Neural cell (in vitro differentiated cells): ENCODE data around the gene CELSR1. TPM values are rescaled to one million over a fixed set of nuclear protein-coding genes. Genes with fewer than 3 reads are reported as not detected.

Experiments
- H2AFZ ChIP-seq: fragments of 200-600, 300-800 bp; sonication (generic), shearing (Covaris generic); 2 replicates; pipeline ENCODE4 v1.6.0; 2014; ENCODE audit warnings: low read depth, mild to moderate bottlenecking, antibody characterized with exemption, low read length, moderate library complexity
- H3F3A ChIP-seq: fragments of 200-600 bp; shearing (Covaris generic); 2 replicates; pipeline ENCODE4 v1.6.1; 2016; ENCODE audit warnings: mild to moderate bottlenecking, moderate library complexity, mixed read lengths, antibody characterized with exemption, low read length; ENCODE audit not compliant: insufficient read depth, poor library complexity, severe bottlenecking
- H3K27ac ChIP-seq: fragments of 200-600, 300-800 bp; sonication (generic), shearing (Covaris generic); 2 replicates; pipeline ENCODE4 v1.5.1; 2014; ENCODE audit warnings: mild to moderate bottlenecking, low read length, moderate library complexity
- H3K27me3 ChIP-seq: fragments of 300-800, 200-600 bp; sonication (generic), shearing (Covaris generic); 2 replicates; pipeline ENCODE4 v1.6.0; 2014; ENCODE audit warnings: mild to moderate bottlenecking, low read depth, low read length, moderate library complexity; ENCODE audit not compliant: insufficient read depth
- H3K36me3 ChIP-seq: fragments of 300-800, 200-600 bp; sonication (generic), shearing (Covaris generic); 2 replicates; pipeline ENCODE4 v1.5.1; 2014; ENCODE audit warnings: mild to moderate bottlenecking, antibody characterized with exemption, low read length, moderate library complexity; ENCODE audit not compliant: insufficient read depth
- H3K4me2 ChIP-seq: fragments of 300-800, 200-600 bp; sonication (generic), shearing (Covaris generic); 2 replicates; pipeline ENCODE4 v1.6.0; 2014; ENCODE audit warnings: mild to moderate bottlenecking, low read length
- H3K4me3 ChIP-seq: fragments of 300-800, 200-600 bp; sonication (generic), shearing (Covaris generic); 2 replicates; pipeline ENCODE4 v1.5.1; 2014; ENCODE audit warnings: mild to moderate bottlenecking, low read length, moderate library complexity
- H3K79me2 ChIP-seq: fragments of 200-600 bp; shearing (Covaris generic); replicated peaks from 2 replicates; pipeline ENCODE4 v1.6.0; 2014; ENCODE audit warnings: mild to moderate bottlenecking, low read length, moderate library complexity; ENCODE audit not compliant: insufficient read depth
- H3K9ac ChIP-seq: fragments of 300-800, 200-600 bp; sonication (generic), shearing (Covaris generic); 2 replicates; pipeline ENCODE4 v1.6.1; 2016; ENCODE audit warnings: mild to moderate bottlenecking, low read length, mixed read lengths
- H3K9me2 ChIP-seq: fragments of 200-600 bp; shearing (Covaris generic); 2 replicates; pipeline ENCODE4 v1.6.1; 2016; ENCODE audit warnings: mild to moderate bottlenecking, low read length, mixed read lengths; ENCODE audit not compliant: insufficient read depth
- H3K9me3 ChIP-seq: fragments of 200-600, 300-800 bp; sonication (generic), shearing (Covaris generic); 2 replicates; pipeline ENCODE4 v1.6.1; 2016; ENCODE audit warnings: mild to moderate bottlenecking, mixed run types, low read length, moderate library complexity, mixed read lengths
- H4K20me1 ChIP-seq: fragments of 200-600 bp; shearing (Covaris generic); 2 replicates; pipeline ENCODE4 v1.6.1; 2016; ENCODE audit warnings: mild to moderate bottlenecking, mixed run types; ENCODE audit not compliant: insufficient read depth
- EP300 ChIP-seq: fragments of 450-650 bp; conservative IDR thresholded peaks from 2 replicates; pipeline ENCODE4 v1.6.1; 2014; ENCODE audit warnings: antibody characterized with exemption, mild to moderate bottlenecking, moderate library complexity; ENCODE audit not compliant: poor library complexity, severe bottlenecking
- EZH2 ChIP-seq: fragments of 200-600, 300-800 bp; shearing (Covaris generic), sonication (generic); IDR thresholded peaks from 2 replicates; pipeline ENCODE4 v1.6.1; 2014; ENCODE audit warnings: antibody characterized with exemption, low read length, borderline replicate concordance, mild to moderate bottlenecking; ENCODE audit not compliant: insufficient read depth, poor library complexity, severe bottlenecking
- MXI1 ChIP-seq: fragments of 450-650 bp; conservative IDR thresholded peaks from 2 replicates; pipeline ENCODE4 v1.6.1; 2014; ENCODE audit warnings: antibody characterized with exemption, mild to moderate bottlenecking; ENCODE audit not compliant: poor library complexity, severe bottlenecking
- POLR2AphosphoS5 ChIP-seq: IDR thresholded peaks from 2 replicates; pipeline ENCODE4 v1.6.1; 2012
- RAD21 ChIP-seq: fragments of 450-650 bp; conservative IDR thresholded peaks from 2 replicates; pipeline ENCODE4 v1.6.1; 2014; ENCODE audit warnings: antibody characterized with exemption, mild to moderate bottlenecking, moderate library complexity
- SMC3 ChIP-seq: fragments of 450-650 bp; conservative IDR thresholded peaks from 2 replicates; pipeline ENCODE4 v1.6.1; 2014; ENCODE audit warnings: antibody characterized with exemption, mild to moderate bottlenecking, moderate library complexity; ENCODE audit not compliant: poor library complexity
- TAF1 ChIP-seq: IDR thresholded peaks from 2 replicates; pipeline ENCODE4 v1.6.1; 2012; ENCODE audit warnings: low read depth
- polyA plus RNA-seq: library from polyadenylated mRNA; depleted of rRNA; stranded (reverse); fragments of >200 nt; gene quantifications from 2 replicates; pipeline ENCODE4 v1.2.3, GENCODE V29; 2014
- TF ChIP-seq, protein P1 (sequence below): IDR thresholded peaks from 2 replicates; pipeline ENCODE4 v1.6.1; 2012; ENCODE audit warnings: borderline replicate concordance
- TF ChIP-seq, protein P2 (sequence below): fragments of 450-650 bp; IDR thresholded peaks from 2 replicates; pipeline ENCODE4 v1.5.1; 2014; ENCODE audit warnings: antibody characterized with exemption, mild to moderate bottlenecking, moderate library complexity; ENCODE audit not compliant: poor library complexity, severe bottlenecking

CELSR1 gene
- polyA plus RNA-seq, 1 donor from 2014 or later = 0.14 TPM

DNA sequence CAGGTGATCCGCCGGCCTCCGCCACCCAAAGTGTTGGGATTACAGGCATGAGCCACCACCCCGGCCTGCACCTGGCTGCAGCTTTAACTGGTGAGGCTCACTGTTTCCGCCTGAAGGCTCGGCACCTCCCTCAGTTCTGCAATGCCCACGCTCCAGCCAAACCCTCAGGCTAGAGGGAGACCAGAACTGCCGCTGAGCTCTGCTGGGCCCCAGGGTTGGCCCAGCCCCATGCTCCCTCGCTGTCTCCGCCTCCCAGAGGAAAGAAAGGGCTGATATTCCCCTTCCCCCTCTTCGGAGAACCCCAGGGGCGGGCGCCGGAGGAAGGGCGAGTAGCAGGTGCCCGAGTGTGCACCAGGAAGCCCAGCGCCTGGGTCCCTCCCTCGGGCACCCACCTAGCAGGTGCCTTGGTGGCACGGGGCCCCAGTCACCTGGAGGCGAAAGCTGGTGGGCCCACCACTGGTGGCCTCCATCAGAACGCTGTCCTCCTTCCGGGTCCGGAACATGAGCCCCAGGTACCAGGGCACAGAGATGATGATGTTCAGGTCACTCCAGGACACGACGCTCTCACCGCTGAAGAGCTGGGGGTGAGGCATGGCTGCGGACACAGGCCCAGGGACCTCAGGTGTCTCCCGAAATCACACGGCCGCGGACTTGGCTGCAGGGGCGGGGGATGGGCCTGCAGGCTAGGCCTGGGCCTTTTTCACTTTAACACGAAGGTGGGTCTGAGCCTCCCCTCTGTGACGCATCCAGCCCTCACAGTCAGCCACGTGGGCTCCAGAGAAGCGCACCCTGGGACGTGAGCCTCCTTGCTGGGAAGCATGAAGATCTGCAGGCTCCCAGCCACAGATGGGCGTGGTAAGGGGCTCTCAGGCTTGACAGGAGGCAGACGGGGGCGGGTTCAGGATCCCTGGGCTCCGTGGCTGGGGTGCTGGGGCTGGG is 128.6 kb downstream of the CELSR1 start:
- Histone ChIP-seq H3K9ac (no peak overlapping the region), H3K27me3 (no peaks in the 10 kb centered on the region), H3K9me3 (no peaks in the 10 kb centered on the region), H4K20me1 (no peaks in the 10 kb centered on the region), H3K9me2 (no peaks in the 10 kb centered on the region), H3K4me2 (no peak overlapping the region), H3F3A (no peaks in the 10 kb centered on the region), H2AFZ (no peak overlapping the region), H3K36me3 (no peaks in the 10 kb centered on the region), H3K4me3 (no peak overlapping the region), H3K79me2 (no peaks in the 10 kb centered on the region), H3K27ac (no peak overlapping the region)
- TF ChIP-seq EP300 = no peak
- TF ChIP-seq, protein P1, sequence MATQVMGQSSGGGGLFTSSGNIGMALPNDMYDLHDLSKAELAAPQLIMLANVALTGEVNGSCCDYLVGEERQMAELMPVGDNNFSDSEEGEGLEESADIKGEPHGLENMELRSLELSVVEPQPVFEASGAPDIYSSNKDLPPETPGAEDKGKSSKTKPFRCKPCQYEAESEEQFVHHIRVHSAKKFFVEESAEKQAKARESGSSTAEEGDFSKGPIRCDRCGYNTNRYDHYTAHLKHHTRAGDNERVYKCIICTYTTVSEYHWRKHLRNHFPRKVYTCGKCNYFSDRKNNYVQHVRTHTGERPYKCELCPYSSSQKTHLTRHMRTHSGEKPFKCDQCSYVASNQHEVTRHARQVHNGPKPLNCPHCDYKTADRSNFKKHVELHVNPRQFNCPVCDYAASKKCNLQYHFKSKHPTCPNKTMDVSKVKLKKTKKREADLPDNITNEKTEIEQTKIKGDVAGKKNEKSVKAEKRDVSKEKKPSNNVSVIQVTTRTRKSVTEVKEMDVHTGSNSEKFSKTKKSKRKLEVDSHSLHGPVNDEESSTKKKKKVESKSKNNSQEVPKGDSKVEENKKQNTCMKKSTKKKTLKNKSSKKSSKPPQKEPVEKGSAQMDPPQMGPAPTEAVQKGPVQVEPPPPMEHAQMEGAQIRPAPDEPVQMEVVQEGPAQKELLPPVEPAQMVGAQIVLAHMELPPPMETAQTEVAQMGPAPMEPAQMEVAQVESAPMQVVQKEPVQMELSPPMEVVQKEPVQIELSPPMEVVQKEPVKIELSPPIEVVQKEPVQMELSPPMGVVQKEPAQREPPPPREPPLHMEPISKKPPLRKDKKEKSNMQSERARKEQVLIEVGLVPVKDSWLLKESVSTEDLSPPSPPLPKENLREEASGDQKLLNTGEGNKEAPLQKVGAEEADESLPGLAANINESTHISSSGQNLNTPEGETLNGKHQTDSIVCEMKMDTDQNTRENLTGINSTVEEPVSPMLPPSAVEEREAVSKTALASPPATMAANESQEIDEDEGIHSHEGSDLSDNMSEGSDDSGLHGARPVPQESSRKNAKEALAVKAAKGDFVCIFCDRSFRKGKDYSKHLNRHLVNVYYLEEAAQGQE = no peak
- no peak for TF ChIP-seq MXI1
- TF ChIP-seq SMC3 = no peak
- no peak for TF ChIP-seq TAF1
- TF ChIP-seq, protein P2, sequence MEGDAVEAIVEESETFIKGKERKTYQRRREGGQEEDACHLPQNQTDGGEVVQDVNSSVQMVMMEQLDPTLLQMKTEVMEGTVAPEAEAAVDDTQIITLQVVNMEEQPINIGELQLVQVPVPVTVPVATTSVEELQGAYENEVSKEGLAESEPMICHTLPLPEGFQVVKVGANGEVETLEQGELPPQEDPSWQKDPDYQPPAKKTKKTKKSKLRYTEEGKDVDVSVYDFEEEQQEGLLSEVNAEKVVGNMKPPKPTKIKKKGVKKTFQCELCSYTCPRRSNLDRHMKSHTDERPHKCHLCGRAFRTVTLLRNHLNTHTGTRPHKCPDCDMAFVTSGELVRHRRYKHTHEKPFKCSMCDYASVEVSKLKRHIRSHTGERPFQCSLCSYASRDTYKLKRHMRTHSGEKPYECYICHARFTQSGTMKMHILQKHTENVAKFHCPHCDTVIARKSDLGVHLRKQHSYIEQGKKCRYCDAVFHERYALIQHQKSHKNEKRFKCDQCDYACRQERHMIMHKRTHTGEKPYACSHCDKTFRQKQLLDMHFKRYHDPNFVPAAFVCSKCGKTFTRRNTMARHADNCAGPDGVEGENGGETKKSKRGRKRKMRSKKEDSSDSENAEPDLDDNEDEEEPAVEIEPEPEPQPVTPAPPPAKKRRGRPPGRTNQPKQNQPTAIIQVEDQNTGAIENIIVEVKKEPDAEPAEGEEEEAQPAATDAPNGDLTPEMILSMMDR = no peak

DNA sequence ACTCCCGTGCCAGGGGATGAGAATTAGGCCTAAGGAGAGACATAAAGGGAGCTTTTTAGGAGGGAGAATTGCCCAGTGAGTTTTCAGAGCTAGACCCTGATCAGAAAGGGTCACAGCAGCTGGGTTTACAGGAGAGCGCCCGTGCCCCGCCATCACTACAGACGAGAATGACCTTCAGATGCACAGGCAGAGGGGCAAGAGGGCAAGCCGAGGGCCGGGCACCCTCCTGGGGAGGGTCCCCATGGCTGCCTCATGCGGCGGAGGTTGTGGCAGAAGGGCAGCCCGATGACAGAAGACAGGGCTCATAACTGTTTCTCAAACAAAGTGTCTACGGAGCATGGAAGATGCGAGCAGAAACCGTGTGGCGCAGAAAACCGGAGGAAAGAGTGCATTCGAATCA is 129.7 kb downstream of the CELSR1 start:
- Histone ChIP-seq H3K79me2 (no peaks in the 10 kb centered on the region), H3K9me3 (no peaks in the 10 kb centered on the region), H3K4me3 (no peak overlapping the region), H3K36me3 (no peaks in the 10 kb centered on the region), H3K27ac (no peak overlapping the region), H3K4me2 (no peak overlapping the region), H3K9ac (no peak overlapping the region), H2AFZ (no peak overlapping the region), H3K9me2 (no peaks in the 10 kb centered on the region), H3F3A (no peaks in the 10 kb centered on the region), H4K20me1 (no peaks in the 10 kb centered on the region), H3K27me3 (no peaks in the 10 kb centered on the region)
- TF ChIP-seq EP300 (no peak), TAF1 (no peak), EZH2 (no peak), RAD21 (no peak), MXI1 (no peak), SMC3 (no peak), POLR2AphosphoS5 (no peak)
- TF ChIP-seq, protein P2 = no peak
- TF ChIP-seq, protein P1 = no peak
